ENCODE results near the gene TRIM61.
"Not testable (repeated sequence)": the region's sequence is repeated elsewhere in the genome, so short reads cannot be mapped to it uniquely, and the experiment has no call there.

Gene TRIM61

GRCh38 chr4:164933244-164933643 is 44.2 kb downstream of the TRIM61 start:
- H3K9me3 ChIP-seq (ENCODE audit: control insufficient read depth, low read depth, low read length): no peaks in the 10 kb centered on the region
- H3K27ac ChIP-seq (ENCODE audit: low read length): no peak overlapping the region
- no peak overlapping the region for H3K9ac ChIP-seq (ENCODE audit: low read length)
- H3K4me1 ChIP-seq (ENCODE audit: control insufficient read depth, low read depth, low read length): peaks cover 20% of the 10 kb centered on the region
- H3K36me3 ChIP-seq (ENCODE audit: control insufficient read depth, low read depth, low read length): no peaks in the 10 kb centered on the region
- no peaks in the 10 kb centered on the region for H3K27me3 ChIP-seq (ENCODE audit: control insufficient read depth, insufficient read depth, low read length)
- H3K4me3 ChIP-seq (ENCODE audit: low read length): no peak overlapping the region

- no peaks in the 10 kb centered on the region for H3K27me3 ChIP-seq (ENCODE audit: control insufficient read depth, insufficient read depth, low read length)
- no peak overlapping the region for H3K4me3 ChIP-seq (ENCODE audit: low read length)
- H3K27ac ChIP-seq (ENCODE audit: low read length): no peak overlapping the region
- H3K9ac ChIP-seq (ENCODE audit: low read length): no peak overlapping the region
- peaks cover 12% of the 10 kb centered on the region for H3K4me1 ChIP-seq (ENCODE audit: control insufficient read depth, low read depth, low read length)
- H3K9me3 ChIP-seq (ENCODE audit: control insufficient read depth, low read depth, low read length): no peaks in the 10 kb centered on the region
- H3K36me3 ChIP-seq (ENCODE audit: control insufficient read depth, low read depth, low read length): no peaks in the 10 kb centered on the region
Observed at GRCh38 chr4:164931551-164932324, 45.7 kb downstream of the TRIM61 start.

- Histone ChIP-seq H3K9me3 (ENCODE audit: control insufficient read depth, low read depth, low read length) (no peaks in the 10 kb centered on the region), H3K36me3 (ENCODE audit: control insufficient read depth, low read depth, low read length) (no peaks in the 10 kb centered on the region), H3K27ac (ENCODE audit: low read length) (no peak overlapping the region), H3K4me1 (ENCODE audit: control insufficient read depth, low read depth, low read length) (peaks cover 9% of the 10 kb centered on the region), H3K4me3 (ENCODE audit: low read length) (no peak overlapping the region), H3K27me3 (ENCODE audit: control insufficient read depth, insufficient read depth, low read length) (no peaks in the 10 kb centered on the region), H3K9ac (ENCODE audit: low read length) (no peak overlapping the region)
Observed at GRCh38 chr4:164930647-164931046, 46.8 kb downstream of the TRIM61 start.

GRCh38 chr4:164927101-164927500 is 50.4 kb downstream of the TRIM61 start:
- H3K9ac ChIP-seq (ENCODE audit: low read length); H3K9me3 ChIP-seq (ENCODE audit: control insufficient read depth, low read depth, low read length); H3K36me3 ChIP-seq (ENCODE audit: control insufficient read depth, low read depth, low read length); H3K27ac ChIP-seq (ENCODE audit: low read length); H3K4me3 ChIP-seq (ENCODE audit: low read length); H3K27me3 ChIP-seq (ENCODE audit: control insufficient read depth, insufficient read depth, low read length); H3K4me1 ChIP-seq (ENCODE audit: control insufficient read depth, low read depth, low read length): not testable (repeated sequence)

- Histone ChIP-seq H3K27me3 (ENCODE audit: control insufficient read depth, insufficient read depth, low read length) (no peaks in the 10 kb centered on the region), H3K36me3 (ENCODE audit: control insufficient read depth, low read depth, low read length) (no peaks in the 10 kb centered on the region), H3K9me3 (ENCODE audit: control insufficient read depth, low read depth, low read length) (no peaks in the 10 kb centered on the region), H3K4me1 (ENCODE audit: control insufficient read depth, low read depth, low read length) (peaks cover 2% of the 10 kb centered on the region), H3K4me3 (ENCODE audit: low read length) (no peak overlapping the region), H3K27ac (ENCODE audit: low read length) (no peak overlapping the region), H3K9ac (ENCODE audit: low read length) (no peak overlapping the region)
Observed at GRCh38 chr4:164926301-164926700, 51.2 kb downstream of the TRIM61 start.

- Histone ChIP-seq H3K27ac (ENCODE audit: low read length) (no peak overlapping the region), H3K4me1 (ENCODE audit: control insufficient read depth, low read depth, low read length) (no peaks in the 10 kb centered on the region), H3K27me3 (ENCODE audit: control insufficient read depth, insufficient read depth, low read length) (no peaks in the 10 kb centered on the region), H3K4me3 (ENCODE audit: low read length) (no peak overlapping the region), H3K9me3 (ENCODE audit: control insufficient read depth, low read depth, low read length) (no peaks in the 10 kb centered on the region), H3K9ac (ENCODE audit: low read length) (no peak overlapping the region), H3K36me3 (ENCODE audit: control insufficient read depth, low read depth, low read length) (no peaks in the 10 kb centered on the region)
Observed at GRCh38 chr4:164924670-164925238, 52.7 kb downstream of the TRIM61 start.

- Histone ChIP-seq H3K27me3 (ENCODE audit: control insufficient read depth, insufficient read depth, low read length) (no peaks in the 10 kb centered on the region), H3K27ac (ENCODE audit: low read length) (no peak overlapping the region), H3K4me1 (ENCODE audit: control insufficient read depth, low read depth, low read length) (no peaks in the 10 kb centered on the region), H3K4me3 (ENCODE audit: low read length) (no peak overlapping the region), H3K36me3 (ENCODE audit: control insufficient read depth, low read depth, low read length) (no peaks in the 10 kb centered on the region), H3K9me3 (ENCODE audit: control insufficient read depth, low read depth, low read length) (no peaks in the 10 kb centered on the region), H3K9ac (ENCODE audit: low read length) (no peak overlapping the region)
Observed at GRCh38 chr4:164918956-164919355, 58.5 kb downstream of the TRIM61 start.

All from iPS-18a (cell line).